ENCODE measurements around the gene TEX53.

Gene TEX53

GRCh38 chr9:114657705-114658104, at the start of gene TEX53:
TEX53 (minus strand) TSS chr9:114657805; CDS start chr9:114657774, 31 bp downstream.
- no peak for TF ChIP-seq CTCF (IDR thresholded peaks at IDR 0.05; ENCODE audit: low read depth, low read length)
- no peak within 1 kb of the TSS for H3K4me3 ChIP-seq (replicated peaks in 1 of 2; ENCODE audit: low read depth in 2 of 2, low read length in 2 of 2)
- DNase-seq (ENCODE audit: low read depth in 2 of 2), result no peak

GRCh38 chr9:114706711-114707110, 49.1 kb upstream of the TEX53 start:
- no peak for TF ChIP-seq CTCF (IDR thresholded peaks at IDR 0.05; ENCODE audit: low read depth, low read length)

GRCh38 chr9:114701988-114702387, 44.4 kb upstream of the TEX53 start:
- H3K4me3 ChIP-seq (replicated peaks in 1 of 2; ENCODE audit: low read depth in 2 of 2, low read length in 2 of 2), result no peak overlapping the region
- no peak for TF ChIP-seq CTCF (IDR thresholded peaks at IDR 0.05; ENCODE audit: low read depth, low read length)
- no peak for DNase-seq (ENCODE audit: low read depth in 2 of 2)

More at GRCh38 chr9:114706711-114707110, 49.1 kb upstream of the TEX53 start:
- DNase-seq (ENCODE audit: low read depth in 2 of 2), result no peak
- H3K4me3 ChIP-seq (replicated peaks in 1 of 2; ENCODE audit: low read depth in 2 of 2, low read length in 2 of 2), result no peak overlapping the region

- no peak for DNase-seq (ENCODE audit: low read depth in 2 of 2)
- no peak overlapping the region for H3K4me3 ChIP-seq (replicated peaks in 1 of 2; ENCODE audit: low read depth in 2 of 2, low read length in 2 of 2)
- TF ChIP-seq CTCF (IDR thresholded peaks at IDR 0.05; ENCODE audit: low read depth, low read length), result no peak
Observed at GRCh38 chr9:114697951-114698351, 40.3 kb upstream of the TEX53 start.

- no peak overlapping the region for H3K4me3 ChIP-seq (replicated peaks in 1 of 2; ENCODE audit: low read depth in 2 of 2, low read length in 2 of 2)
- DNase-seq (ENCODE audit: low read depth in 2 of 2), result no peak
- no peak for TF ChIP-seq CTCF (IDR thresholded peaks at IDR 0.05; ENCODE audit: low read depth, low read length)
Observed at GRCh38 chr9:114696814-114697544, 39.4 kb upstream of the TEX53 start.

GRCh38 chr9:114695948-114696347, 38.3 kb upstream of the TEX53 start:
- DNase-seq (ENCODE audit: low read depth in 2 of 2), result no peak
- no peak overlapping the region for H3K4me3 ChIP-seq (replicated peaks in 1 of 2; ENCODE audit: low read depth in 2 of 2, low read length in 2 of 2)
- TF ChIP-seq CTCF (IDR thresholded peaks at IDR 0.05; ENCODE audit: low read depth, low read length), result no peak

All from cardiac fibroblast (primary cell).